Measurements from ENCODE around the gene PLD4.

PLD4 gene

DNA sequence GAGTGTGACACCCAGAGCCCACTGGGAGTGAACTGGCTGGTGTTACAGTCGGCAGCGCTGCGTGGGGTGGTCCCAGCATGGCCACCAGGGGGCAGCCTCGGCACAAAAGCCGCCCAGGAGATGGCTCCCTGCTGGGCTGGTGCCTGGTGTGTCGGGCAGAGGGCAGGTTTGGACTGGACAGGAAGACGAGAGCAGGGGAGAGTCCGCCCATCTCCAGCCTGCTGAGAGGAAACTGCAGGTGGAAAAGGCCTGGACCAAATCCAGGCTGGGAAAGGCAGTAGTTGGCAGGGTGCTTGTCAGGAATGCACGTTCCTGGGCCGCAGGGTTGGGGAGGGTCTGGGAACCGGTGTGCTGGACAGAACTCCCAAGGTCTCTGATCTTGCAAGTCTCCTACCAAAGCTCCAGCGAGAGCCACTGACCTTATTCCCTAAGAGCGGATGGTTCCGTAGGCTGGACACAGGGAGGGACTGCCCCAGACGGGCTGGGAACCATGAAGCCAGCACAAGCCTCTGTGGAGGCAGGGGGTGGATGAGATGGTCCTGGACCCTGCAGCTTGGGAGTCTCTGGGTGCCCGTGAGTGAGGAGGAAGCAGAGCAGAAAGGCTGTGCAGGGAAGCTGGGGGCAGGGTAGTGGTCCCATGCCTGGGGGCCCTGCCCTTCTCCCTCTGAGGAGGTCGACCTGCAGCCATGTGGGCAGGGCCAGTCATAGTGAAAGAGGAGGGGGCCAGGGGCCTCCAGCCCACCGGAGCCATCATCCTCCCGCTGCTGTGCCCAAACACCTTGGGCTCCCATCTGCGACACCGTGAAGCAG is 51.7 kb downstream of the PLD4 start:
- DNase-seq: peak; percentile 89

DNA sequence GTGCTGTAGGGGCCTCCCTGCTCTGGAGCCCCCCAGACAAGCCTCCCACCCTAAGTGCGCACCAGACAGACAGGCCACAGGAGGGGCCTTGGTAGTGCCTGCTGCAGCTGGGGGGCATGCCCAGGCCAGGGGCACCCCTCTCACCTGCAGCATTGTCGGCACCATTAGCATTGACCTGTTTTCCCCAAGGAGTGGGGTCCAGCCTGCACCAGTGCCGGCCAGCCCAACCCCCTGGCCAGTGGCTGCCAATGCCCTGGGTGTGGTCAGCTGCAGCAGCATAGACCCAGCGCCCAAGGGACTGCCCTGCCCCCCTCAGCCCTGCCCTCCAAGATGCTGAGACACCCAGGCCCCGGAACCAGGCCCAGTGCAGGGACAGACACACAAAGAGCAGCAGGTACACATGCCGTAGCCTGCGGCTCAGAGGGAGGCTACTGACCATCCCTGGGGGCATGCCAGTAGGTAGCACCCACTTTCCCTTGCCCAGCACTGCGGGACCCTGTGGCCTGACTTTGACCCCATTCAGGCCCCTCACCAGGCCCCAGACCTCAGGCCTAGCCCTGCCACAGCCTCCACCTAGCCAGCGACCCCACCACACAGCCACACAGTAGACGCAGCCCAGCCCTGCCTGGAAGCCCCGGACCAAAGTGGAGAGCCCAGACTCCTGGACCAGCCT is 52.5 kb downstream of the PLD4 start:
- DNase-seq: no peak

DNA sequence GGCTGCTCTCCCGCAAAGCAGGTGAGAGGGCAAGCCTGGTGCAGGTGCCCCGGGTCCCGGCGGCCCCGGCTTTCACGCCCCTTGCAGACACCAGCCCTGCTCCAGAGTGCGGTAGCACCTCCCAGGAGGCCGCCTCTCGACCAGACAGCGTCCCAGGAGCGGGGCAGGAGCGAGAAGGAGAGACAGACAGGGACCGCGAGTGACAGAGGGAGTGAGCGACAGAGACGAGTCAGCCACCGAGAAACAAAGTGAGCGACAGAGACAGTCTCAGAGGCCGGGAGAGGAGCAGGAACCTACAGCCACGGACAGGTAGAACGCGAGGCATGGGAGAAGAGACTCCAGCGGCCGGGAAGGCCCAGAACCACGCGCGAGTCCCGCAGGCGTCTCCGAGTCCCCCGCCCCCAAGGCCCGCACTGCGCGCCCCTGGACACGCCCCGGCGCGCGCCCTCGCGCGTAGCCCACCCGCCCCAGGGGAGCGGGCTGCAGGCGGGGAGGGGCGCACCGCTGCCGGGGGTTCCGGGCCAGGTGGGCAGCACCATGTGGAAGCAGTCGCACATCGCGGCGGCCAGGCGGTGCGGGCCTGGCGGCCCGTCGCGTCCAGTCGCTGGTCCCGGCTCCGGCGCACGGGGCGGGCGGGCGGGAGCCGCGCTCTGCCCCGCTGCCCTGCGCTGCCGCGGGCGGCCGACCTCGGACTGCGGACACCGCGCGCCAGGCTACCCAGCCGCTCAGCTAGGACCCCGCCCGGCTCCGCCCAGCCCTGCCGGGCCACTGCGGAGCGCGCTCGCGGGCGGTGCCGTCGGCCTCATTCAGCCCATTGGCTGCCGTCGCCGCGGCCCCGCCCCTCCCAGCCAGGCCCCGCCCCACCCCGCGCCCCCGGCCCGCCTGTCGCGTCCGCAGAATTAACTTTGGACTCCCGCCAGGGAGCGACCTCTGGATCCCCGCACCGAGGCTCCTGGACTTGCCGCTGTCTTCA is 53.3 kb downstream of the PLD4 start, which contains the start of gene AHNAK2:
Gene AHNAK2 (minus strand): TSS at position 694 of the 973 bp plus-strand sequence. CDS start 137 bp downstream, at position 557.
- peak; percentile 93 for DNase-seq

DNA sequence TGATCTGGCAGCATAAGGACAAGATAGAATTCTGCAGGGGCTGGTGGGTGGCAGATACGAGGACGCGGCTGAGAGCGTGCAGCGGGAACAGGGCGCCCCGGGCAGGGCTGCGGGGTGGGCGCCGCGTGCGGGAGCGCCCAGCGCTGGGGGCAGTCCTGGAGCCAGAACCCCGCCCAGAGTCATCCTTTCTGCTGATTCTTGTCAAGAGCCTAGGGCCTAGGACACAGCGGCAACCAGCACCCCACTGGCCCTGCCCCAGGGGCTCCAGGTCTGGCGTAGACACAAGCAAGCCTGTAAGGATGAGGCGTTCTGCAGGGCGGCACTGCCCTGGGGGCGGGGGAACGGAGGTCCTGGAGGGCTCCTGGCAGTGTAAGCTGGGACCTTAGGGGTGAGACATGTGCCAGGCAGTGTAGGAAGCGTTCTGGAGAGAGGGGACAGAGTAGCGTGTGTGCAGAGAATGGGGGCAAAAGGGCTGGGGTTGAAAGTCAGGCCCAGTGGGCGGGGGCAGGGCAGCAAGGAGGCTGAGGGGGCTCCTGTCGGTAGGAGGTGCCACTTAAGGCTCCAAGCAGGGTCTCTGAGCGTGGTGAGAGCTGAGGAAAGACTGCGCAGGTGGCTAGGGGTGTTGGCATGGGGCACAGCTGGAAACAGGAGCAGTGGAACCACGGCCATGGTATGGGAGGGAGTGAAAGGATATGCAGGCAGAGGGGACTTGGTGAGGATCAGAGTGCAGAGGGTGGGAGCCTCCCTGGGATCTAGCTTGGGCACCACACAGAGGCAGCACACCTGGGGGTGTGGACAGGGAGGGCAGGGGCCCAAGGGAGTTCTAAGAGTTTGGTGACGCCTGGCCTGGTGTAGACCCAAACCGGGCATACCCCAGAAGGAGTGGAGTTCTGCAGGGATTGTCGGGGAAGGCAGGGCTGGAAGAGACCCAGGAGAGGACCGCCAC is 54.3 kb downstream of the PLD4 start:
- peak; percentile 47 for DNase-seq

DNA sequence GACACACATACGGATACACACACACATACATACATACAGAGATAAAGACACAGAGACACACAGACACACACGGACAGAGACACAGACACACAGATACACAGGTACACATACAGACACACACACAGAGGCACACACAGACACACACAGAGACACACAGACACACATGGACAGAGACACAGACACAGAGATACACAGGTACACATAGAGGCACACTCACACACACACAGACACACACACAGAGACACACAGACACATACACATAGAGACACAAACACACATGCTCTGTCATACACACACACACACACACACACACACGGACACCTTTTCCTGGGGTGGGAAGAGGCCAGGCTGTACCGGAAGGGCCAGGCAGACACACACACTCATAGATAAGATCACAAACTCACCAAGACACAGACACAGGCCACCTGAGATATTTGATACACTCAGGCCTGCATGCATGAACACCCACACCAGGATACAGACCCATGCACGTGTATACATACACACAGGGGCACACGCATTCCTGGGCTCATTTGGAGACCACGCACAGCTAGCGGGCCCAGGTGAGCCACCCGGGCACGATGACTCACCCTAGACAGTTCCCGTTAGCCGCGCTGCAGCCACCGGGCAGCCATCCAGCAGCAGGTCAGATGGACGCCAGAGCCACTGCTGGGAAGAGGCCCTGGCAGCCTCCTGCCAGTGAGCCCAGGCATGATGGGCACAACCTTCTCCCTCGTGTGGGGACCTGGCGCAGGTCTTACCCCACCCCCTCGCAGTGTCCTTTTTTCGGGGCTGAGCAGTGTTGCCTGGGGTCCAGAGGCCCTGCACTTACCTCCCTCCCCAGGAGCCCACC is 55.3 kb downstream of the PLD4 start:
- DNase-seq: peak; percentile 43

DNA sequence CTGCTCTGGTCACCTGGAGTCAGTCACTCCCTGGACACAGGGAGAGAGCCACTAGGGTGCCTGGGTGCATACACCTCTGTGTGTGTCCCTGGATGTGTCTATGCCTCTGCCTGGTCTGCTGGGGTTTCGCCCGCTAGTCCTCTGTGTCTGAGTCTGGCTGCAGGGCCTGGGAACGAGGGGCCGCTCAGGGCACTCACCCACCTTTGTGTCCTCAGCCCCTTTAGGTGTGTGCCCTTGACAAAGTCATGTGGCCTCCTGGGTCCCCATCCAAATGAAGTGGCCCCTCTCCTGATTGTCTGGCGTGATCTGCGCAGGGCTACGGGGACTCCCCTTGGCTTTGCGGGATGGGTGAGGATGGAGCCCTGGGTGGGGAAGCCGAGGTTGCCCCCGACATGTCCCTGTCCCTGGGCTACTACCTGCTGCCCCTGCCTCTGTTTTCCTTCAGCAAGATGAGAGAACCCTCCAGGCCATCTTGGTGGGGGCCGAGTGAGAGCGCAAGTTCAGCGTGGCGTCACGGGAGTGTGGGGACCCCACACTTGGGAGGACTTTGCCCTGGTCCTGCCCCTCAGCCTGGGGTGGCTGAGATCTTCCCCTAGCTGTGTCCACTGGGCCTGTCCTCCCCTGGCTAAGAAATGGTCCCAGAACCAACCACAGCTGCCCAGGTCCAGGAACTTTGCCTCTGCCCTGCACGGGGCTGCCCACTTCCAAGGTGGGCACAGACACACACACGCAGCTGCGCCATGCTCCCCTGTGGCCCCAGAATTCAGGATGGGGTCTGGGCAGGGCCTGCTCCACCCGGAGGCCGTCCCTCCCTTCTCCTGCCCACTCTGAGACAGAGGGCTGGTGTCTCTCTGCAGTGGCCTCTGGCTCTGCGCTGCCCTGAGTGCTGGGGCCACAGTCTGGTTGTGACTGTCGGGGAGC is 56.2 kb downstream of the PLD4 start:
- no peak for DNase-seq

DNA sequence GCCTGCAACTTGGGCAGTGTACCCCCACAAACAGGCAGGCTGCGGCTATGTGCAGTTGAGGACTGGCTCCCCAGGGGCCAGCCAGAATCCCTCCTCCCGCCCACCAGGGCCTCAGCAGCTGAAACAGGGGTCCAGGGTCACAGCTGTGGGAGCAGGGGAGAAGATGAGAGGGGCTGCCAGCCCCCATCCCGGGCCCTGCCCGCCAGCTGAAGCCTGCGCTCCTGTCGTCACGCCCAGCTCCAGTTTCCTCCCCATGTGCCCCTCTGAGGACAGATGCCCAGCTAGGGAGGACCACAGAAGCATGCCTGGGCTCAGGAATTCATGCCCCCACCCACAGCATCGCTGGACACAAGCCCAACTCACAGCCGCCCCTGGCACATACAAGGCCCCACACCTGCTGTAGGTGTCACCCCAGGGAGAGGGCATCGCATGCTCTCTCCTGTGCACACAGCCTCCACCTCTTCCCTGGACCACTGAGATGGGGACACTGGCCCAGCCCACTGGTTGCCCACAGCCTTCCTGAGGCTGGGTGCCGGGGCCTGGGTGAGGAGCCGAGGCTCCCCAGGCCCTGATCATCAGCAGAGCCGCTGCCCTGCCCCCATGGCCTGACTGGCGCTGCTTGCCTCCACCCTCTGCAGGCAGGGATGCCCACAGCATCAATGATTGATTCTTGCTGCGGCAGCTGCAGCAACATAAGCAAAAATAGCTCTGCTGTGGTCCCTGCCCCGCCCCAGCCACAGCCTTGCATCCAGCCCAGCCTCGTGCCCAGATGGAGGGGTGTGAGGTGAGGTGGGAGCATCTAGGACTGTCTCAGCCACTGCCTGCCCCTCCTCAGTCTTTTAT is 57.2 kb downstream of the PLD4 start:
- DNase-seq: no peak

DNA sequence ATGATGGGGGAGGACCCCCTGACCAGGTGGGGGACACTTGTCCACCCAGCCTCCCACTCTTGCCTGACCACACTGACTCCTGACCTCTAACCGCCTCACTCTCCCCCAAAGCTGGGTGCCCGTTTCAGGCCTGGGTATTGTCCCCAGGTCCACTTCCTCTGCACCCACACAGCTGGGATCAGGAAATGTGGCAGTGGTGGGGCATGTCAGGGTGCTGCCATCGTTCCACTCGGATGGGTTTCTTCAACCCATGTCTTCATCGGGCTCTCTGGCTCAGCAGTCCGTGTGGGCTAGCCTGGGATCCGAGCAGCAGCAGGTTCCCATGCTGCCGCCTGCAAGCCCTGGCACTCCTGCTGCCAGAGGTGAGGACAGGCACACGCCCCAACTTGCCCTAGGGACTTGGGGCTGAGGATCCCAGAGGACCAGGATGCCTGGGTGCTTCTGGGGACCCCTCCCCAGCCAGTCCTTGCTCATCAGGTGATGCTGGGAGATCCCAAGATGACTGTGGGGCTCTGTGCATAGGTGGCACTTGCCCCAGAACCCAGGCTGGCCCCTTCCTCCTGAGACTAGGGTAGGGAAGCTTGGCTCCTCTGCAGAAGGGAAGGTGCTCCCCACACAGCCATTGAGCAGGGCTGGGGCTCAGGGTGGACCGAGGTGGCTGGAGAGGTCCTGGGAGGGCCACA is 58.0 kb downstream of the PLD4 start:
- no peak for DNase-seq
